Kidney capillary endothelial cell (primary cell): ENCODE data around the gene WWP2.
"Not testable (repeated sequence)": the region's sequence is repeated elsewhere in the genome, so short reads cannot be mapped to it uniquely, and the experiment has no call there.

Experiments used
- DNase-seq: peaks from one replicate; pipeline ENCODE4 v3.0.0-alpha.2; 2018; ENCODE audit warnings: low spot score

WWP2 gene

GRCh38 chr16:69745959-69746358, 16.2 kb upstream of the WWP2 start:
- DNase-seq: no peak

GRCh38 chr16:69747115-69747514, 15.0 kb upstream of the WWP2 start:
- DNase-seq: no peak

- DNase-seq: no peak
These were observed 13.3 kb upstream of the WWP2 start for GRCh38 chr16:69748694-69749345.

GRCh38 chr16:69754143-69754468, 8.0 kb upstream of the WWP2 start:
- DNase-seq: no peak

GRCh38 chr16:69754469-69755310, 7.4 kb upstream of the WWP2 start, which contains the start of gene NOB1:
Gene NOB1, minus strand, starts transcription at chr16:69754926. Its CDS starts 16 bp downstream, at chr16:69754910.
- peak; percentile 99 for DNase-seq

- DNase-seq: no peak
These were observed 5.4 kb upstream of the WWP2 start for GRCh38 chr16:69756705-69757104.

- not testable (repeated sequence) for DNase-seq
These were observed 4.8 kb upstream of the WWP2 start for GRCh38 chr16:69757375-69757774.

- DNase-seq: peak; percentile 12
These were observed 874 bp downstream of the WWP2 start for GRCh38 chr16:69762814-69763598.

GRCh38 chr16:69763599-69763942, 1.4 kb downstream of the WWP2 start:
- no peak for DNase-seq

GRCh38 chr16:69767459-69768229, 5.5 kb downstream of the WWP2 start:
- no peak for DNase-seq

GRCh38 chr16:69768666-69769065, 6.5 kb downstream of the WWP2 start:
- no peak for DNase-seq

- DNase-seq: no peak
These were observed 7.3 kb downstream of the WWP2 start for GRCh38 chr16:69769404-69769803.

- no peak for DNase-seq
These were observed 9.5 kb downstream of the WWP2 start for GRCh38 chr16:69771651-69771967.

- DNase-seq: no peak
These were observed 11.3 kb downstream of the WWP2 start for GRCh38 chr16:69773260-69773947.

- no peak for DNase-seq
These were observed 13.4 kb downstream of the WWP2 start for GRCh38 chr16:69775563-69775962.

GRCh38 chr16:69779724-69780123, 17.6 kb downstream of the WWP2 start:
- no peak for DNase-seq

GRCh38 chr16:69781118-69781517, 19.0 kb downstream of the WWP2 start:
- no peak for DNase-seq

- no peak for DNase-seq
These were observed 22.5 kb downstream of the WWP2 start for GRCh38 chr16:69784586-69784985.

GRCh38 chr16:69787883-69788282, 25.8 kb downstream of the WWP2 start:
- DNase-seq: no peak

- not testable (repeated sequence) for DNase-seq
These were observed 29.3 kb downstream of the WWP2 start for GRCh38 chr16:69791391-69791847.

GRCh38 chr16:69793526-69793925, 31.4 kb downstream of the WWP2 start:
- DNase-seq: no peak

- DNase-seq: no peak
These were observed 32.4 kb downstream of the WWP2 start for GRCh38 chr16:69794486-69794885.
